Muscle layer of colon (tissue), 2 donors: ENCODE measurements around the gene FAM222A.

Experiments
- H3K27ac ChIP-seq: one replicate; pipeline ENCODE4 v1.7.0; 2013; ENCODE audit warnings: low read depth, mild to moderate bottlenecking, low read length, moderate library complexity
- H3K27me3 ChIP-seq, 2 donors: one replicate each; pipeline ENCODE4 v1.7.0; 2013; ENCODE audit warnings: low read length in 2 of 2, mild to moderate bottlenecking in 2 of 2; ENCODE audit not compliant: insufficient read depth in 2 of 2, control insufficient read depth in 1 of 2
- H3K36me3 ChIP-seq: one replicate; pipeline ENCODE4 v1.7.0; 2013; ENCODE audit warnings: mild to moderate bottlenecking, low read length; ENCODE audit not compliant: insufficient read depth
- H3K4me1 ChIP-seq: one replicate; pipeline ENCODE4 v1.7.0; 2013; ENCODE audit warnings: mild to moderate bottlenecking, low read length; ENCODE audit not compliant: insufficient read depth
- H3K4me3 ChIP-seq, 2 donors: one replicate each; pipeline ENCODE4 v1.7.0; 2013; ENCODE audit warnings: low read length in 2 of 2, low read depth in 1 of 2, mild to moderate bottlenecking in 1 of 2, moderate library complexity in 1 of 2
- H3K9ac ChIP-seq: one replicate; pipeline ENCODE4 v1.7.0; 2013; ENCODE audit warnings: low read length
- H3K9me3 ChIP-seq: one replicate; pipeline ENCODE4 v1.7.0; 2013; ENCODE audit warnings: mild to moderate bottlenecking, low read length
- donor health status: abdominal sarcoma.
- donor health status: Adenocarcinoma of cecum.

Gene FAM222A

DNA sequence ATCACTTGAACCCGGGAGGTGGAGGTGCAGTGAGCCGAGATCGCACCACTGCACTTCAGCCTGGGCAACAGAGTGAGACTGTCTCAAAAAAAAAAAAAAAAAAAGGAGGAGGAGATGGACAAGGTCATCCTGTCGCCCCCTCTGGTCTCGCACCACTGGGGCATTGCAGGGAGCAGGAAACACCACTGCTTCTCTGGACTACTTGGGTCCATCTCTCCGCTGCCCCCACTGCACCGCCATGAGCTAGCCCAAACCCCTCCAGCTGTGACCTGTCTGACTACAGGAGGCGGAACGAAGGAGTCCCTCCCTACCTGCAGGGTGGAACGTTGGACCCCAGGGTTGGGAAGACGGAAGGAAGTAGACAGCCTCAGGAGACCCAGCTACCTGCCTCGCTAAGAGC is 18.2 kb upstream of the FAM222A start:
- Histone ChIP-seq H3K27me3 (no peaks in the 10 kb centered on the region), H3K4me3 (no peak overlapping the region), H3K36me3 (no peaks in the 10 kb centered on the region), H3K9me3 (no peaks in the 10 kb centered on the region), H3K9ac (no peak overlapping the region), H3K4me1 (peaks cover 15% of the 10 kb centered on the region), H3K27ac (no peak overlapping the region)

DNA sequence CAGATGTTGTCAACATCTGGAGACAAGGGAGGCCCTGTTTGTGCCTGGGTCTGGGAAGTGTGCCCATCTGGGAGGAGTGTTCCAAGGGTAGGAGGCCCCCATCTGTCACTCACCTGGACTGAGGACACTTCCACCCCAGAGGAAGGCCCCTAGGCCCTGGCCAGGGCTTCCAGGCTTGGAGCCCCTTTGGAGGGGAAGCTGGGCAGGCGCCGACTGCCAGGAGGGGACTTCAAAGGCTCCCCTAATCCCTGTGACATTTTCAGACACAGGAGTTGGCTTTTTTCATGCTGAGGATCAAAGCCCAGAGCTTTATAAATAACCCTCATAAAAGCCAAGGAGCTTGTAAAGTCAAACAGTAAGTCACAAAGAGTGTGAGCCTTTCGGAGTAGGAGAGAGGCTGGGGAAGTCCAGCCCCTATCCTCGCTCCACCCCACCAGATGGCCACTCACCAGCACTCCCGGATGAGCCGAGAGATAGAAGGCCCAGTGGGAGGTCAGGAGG is 17.6 kb upstream of the FAM222A start:
- Histone ChIP-seq H3K9ac (no peak overlapping the region), H3K36me3 (no peaks in the 10 kb centered on the region), H3K27me3 (no peaks in the 10 kb centered on the region), H3K27ac (no peak overlapping the region), H3K4me3 (no peak overlapping the region), H3K4me1 (peaks cover 15% of the 10 kb centered on the region), H3K9me3 (no peaks in the 10 kb centered on the region)

DNA sequence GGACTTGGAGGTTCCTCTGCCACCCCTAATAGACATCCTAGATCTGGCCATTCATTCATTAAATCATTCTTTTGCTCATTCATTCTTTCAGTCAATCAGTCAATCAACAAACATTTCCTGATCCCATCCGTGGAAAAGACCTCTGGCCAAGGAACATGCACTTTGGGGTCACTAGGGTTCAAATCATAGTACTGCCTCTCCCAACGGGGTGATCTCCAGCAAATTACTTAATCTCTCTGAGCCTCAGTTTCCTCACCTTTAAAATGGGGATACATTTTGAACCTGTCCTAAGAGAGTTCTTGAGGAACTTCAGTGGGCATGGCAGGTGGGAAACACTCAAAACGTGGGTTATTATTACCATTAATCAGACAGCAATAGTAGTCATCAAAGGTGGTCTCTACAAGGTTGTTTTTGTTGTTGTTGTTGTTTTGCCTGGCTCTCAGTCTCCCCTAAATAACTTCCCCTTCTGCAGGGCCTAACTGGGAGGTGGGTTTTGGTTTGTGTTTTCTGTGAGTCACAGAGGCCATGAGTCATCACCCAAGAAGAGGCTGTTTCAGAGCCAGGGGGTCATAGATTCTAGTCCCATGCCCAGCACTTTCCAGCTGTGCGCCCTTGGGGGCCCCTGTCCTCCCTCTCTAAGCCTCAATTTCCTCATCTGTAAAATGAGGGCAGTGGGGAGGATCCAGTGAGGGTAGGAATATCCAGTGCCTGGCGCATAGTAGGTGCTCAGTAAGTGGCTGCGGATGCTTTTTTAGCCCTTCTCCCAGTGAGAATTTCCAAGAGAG is 16.9 kb upstream of the FAM222A start:
- Histone ChIP-seq H3K9ac (no peak overlapping the region), H3K27me3 (no peaks in the 10 kb centered on the region), H3K36me3 (no peaks in the 10 kb centered on the region), H3K4me3 (no peak overlapping the region), H3K4me1 (peaks cover 15% of the 10 kb centered on the region), H3K27ac (no peak overlapping the region), H3K9me3 (no peaks in the 10 kb centered on the region)

DNA sequence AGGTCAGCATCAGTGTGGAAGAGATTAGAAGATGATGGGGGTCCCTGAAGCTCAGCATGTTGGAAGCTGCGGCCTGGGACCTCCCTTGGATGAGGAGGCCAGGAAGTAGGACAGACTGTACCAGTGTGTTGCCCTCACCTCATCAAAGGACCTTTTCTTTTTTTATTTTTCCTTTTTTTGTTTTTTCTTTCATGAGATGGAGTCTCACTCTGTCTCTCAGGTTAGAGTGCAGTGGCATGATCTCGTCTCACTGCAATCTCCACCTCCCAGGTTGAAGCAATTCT is 16.4 kb upstream of the FAM222A start:
- no peaks in the 10 kb centered on the region for H3K9me3 ChIP-seq
- no peaks in the 10 kb centered on the region for H3K27me3 ChIP-seq
- no peak overlapping the region for H3K9ac ChIP-seq
- no peak overlapping the region for H3K4me3 ChIP-seq
- H3K4me1 ChIP-seq: peaks cover 15% of the 10 kb centered on the region
- no peaks in the 10 kb centered on the region for H3K36me3 ChIP-seq
- no peak overlapping the region for H3K27ac ChIP-seq

DNA sequence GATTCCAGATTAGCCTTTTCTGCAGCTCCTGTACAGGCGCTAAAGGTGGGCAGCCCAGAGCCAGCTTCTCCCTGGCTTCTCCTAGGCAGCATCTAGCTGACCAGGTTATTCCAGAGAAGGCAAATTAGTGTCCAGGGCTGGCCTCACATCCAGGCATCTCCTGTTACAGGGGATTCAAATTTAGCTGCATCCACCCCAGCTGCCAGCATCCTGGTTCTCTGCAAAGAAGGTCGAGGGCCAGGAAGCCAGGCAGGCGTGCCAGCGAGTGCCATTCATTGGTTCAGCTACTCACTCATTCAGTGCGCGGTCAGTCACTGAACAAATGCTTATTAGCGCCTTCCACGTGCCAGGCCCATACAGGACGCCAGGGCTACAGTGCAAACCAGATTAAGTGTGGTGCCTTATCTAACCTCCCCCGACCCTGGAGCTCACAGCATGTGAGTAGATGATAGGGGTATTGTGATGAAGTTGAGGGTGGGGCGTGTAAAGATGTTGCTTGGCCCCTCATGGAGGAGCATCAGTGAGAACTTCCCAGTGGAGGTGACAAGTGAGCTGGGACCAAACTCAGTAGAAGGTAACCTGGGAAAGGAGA is 15.7 kb upstream of the FAM222A start:
- H3K27ac ChIP-seq: no peak overlapping the region
- H3K27me3 ChIP-seq: no peaks in the 10 kb centered on the region
- no peaks in the 10 kb centered on the region for H3K9me3 ChIP-seq
- H3K9ac ChIP-seq: no peak overlapping the region
- no peak overlapping the region for H3K4me3 ChIP-seq
- H3K36me3 ChIP-seq: no peaks in the 10 kb centered on the region
- peaks cover 15% of the 10 kb centered on the region for H3K4me1 ChIP-seq

DNA sequence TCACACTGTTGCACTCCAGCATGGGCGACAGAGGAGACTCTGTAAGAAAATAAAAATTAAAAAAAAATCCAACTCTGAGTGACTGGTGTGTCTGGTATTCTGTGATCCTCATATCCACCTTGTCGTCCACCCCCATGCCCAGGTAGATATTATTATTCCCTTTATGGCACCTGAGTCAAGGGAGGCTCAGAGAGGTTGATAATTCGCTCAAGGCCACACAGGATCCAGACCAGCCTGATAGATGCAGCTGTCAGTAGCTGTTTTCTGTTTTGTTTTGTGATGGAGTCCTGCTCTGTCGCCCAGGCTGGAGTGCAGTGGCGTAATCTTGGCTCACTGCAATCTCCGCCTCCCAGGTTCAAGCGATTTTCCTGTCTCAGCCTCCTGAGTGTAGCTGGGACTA is 14.8 kb upstream of the FAM222A start:
- Histone ChIP-seq H3K36me3 (no peaks in the 10 kb centered on the region), H3K27ac (no peak overlapping the region), H3K27me3 (no peaks in the 10 kb centered on the region), H3K4me3 (no peak overlapping the region), H3K9me3 (no peaks in the 10 kb centered on the region), H3K9ac (no peak overlapping the region), H3K4me1 (peaks cover 15% of the 10 kb centered on the region)

DNA sequence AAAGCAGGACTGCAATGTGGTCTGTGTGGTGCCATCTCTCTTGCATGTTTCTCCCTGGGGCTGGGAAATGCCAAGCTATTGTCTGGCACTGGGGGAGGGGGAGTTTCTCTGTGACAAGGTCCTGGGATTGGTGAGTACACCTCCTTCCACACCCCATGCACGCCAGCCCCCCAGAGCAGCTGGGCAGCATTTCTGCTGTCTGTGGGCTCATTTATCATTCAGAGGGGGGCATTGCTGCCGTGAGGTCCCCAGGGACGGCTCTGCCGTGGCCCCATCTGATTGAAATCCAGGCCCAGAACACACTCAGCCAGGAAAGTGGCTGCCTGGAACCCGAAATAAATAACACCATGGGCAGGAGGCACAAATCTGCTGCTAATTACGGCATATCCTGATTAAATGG is 12.6 kb upstream of the FAM222A start:
- H3K9ac ChIP-seq: no peak overlapping the region
- H3K4me1 ChIP-seq: peaks cover 9% of the 10 kb centered on the region
- H3K9me3 ChIP-seq: no peaks in the 10 kb centered on the region
- H3K27me3 ChIP-seq: no peaks in the 10 kb centered on the region
- H3K27ac ChIP-seq: no peak overlapping the region
- no peaks in the 10 kb centered on the region for H3K36me3 ChIP-seq
- H3K4me3 ChIP-seq: no peak overlapping the region

DNA sequence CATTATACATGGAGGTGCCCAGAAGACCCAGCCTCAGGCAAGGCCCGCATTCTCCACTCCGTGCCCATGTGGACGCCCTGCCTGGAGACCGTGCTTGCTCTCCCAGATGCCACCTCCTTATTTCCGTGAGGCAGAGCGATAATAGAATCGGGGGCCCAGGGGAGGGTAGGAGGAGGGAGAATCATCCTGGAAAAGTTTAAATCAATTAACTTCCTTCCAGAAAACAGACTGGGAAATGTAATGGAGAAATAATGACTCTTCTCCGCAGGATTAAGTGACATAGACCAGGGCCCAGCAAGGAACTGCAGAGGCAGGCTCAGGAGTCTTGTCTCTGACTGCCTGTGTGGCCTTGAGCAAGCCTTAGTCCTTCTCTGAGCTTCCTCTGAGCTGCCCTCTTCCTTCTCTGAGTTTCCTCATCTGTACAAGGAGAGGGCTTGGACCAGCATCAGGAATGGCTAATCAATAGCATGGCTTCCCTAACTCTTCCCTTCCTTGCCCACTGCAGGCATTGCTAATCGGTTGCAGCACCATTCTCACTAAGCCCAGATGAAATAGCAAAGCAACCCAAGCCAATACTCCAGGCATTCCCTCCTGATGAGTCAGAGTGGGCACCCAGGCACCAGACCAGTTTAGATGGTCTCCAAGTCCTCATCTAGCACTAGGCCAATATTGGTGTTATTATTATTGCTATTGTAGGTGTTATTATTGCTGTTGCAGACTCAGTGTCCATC is 11.3 kb upstream of the FAM222A start:
- H3K27me3 ChIP-seq: no peaks in the 10 kb centered on the region
- no peaks in the 10 kb centered on the region for H3K9me3 ChIP-seq
- no peak overlapping the region for H3K9ac ChIP-seq
- H3K27ac ChIP-seq: no peak overlapping the region
- no peaks in the 10 kb centered on the region for H3K4me1 ChIP-seq
- no peak overlapping the region for H3K4me3 ChIP-seq
- no peaks in the 10 kb centered on the region for H3K36me3 ChIP-seq

DNA sequence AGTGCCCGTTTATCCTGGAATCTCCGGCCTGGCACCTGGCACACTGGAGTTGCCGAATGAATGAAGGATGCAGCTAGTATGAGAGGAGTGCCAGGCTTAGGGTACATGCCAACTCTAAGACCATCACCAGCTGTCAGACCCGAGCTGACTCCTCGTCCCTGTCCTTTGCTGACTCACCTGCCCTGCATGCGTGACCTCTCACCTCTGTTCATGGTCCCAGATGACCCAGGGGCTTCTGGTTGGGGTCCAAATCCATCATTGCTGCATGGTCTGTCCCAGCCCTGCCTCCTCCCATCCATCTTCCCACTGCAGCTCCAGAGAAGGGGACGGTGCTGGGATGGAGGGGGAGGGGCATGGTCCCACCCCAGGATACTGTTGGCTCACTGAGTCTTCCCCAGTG is 9.9 kb upstream of the FAM222A start:
- Histone ChIP-seq H3K27ac (no peak overlapping the region), H3K4me1 (no peaks in the 10 kb centered on the region), H3K9ac (no peak overlapping the region), H3K9me3 (no peaks in the 10 kb centered on the region), H3K4me3 (no peak overlapping the region), H3K27me3 (no peaks in the 10 kb centered on the region), H3K36me3 (no peaks in the 10 kb centered on the region)

DNA sequence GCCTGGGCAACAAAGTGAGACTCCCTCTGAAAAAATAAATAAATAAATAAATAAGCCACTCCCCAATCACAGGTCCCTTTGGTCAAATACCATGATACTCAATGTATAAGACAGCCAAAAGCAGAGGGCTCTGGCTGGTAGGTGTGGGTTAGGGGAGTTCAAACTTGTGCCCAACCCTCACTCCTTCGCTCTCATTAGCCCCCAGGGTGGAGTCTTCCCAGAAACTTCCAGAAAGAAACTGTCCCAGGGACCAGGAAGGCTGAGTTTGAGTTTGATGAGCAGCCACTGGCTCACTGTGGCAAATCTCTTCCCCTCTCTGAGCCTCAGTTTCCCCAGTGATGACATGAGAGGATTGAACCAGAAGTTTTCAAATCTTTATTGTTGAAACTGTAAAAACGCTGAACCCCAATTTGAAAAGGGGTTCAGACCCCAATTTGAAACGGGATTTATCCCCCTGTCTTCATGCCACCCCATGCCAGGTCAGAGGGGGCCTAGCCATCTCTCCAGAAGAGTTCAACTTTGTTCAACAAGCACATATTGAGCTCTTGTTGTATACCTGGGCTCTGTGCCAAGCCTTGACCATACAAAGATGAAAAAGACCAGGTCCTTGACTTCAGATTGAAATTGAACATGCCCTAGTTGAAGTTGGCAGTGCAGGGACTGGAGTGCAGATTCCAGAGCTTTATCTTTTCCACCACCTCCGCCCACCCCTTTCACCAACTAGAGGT is 9.1 kb upstream of the FAM222A start:
- Histone ChIP-seq H3K4me1 (no peaks in the 10 kb centered on the region), H3K27me3 (no peaks in the 10 kb centered on the region)

DNA sequence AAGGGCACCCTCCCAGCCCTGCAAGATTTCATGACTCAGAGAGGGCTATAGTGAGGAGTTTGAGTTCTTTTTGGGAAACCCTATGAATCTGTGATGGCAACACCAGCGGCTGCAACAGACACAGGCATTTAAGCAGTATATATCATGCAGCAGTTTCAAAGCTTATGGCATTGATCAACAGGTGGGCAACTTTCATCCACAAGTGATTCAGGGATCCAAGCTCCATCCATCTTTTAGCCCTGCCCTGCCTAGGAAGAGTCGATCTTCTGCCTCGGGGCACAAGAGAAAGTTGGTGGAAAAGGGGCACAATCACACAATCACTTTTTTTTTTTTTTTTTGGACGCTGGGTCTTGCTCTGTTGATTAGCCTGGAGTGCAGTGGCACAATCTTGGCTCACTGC is 8.3 kb upstream of the FAM222A start:
- no peaks in the 10 kb centered on the region for H3K9me3 ChIP-seq
- H3K27me3 ChIP-seq: peaks cover 0 to 3% of the 10 kb centered on the region in 2 donors
- no peak overlapping the region for H3K4me3 ChIP-seq
- H3K9ac ChIP-seq: no peak overlapping the region
- H3K36me3 ChIP-seq: no peaks in the 10 kb centered on the region
- no peaks in the 10 kb centered on the region for H3K4me1 ChIP-seq
- no peak overlapping the region for H3K27ac ChIP-seq

More for the DNA sequence above, 9.1 kb upstream of the FAM222A start:
- H3K4me3 ChIP-seq: no peak overlapping the region
- H3K27ac ChIP-seq: no peak overlapping the region
- H3K9me3 ChIP-seq: no peaks in the 10 kb centered on the region
- no peaks in the 10 kb centered on the region for H3K36me3 ChIP-seq
- no peak overlapping the region for H3K9ac ChIP-seq
